ENCODE measurements around the gene TMEM52. TPM values are rescaled to one million over a fixed set of nuclear protein-coding genes. Genes with fewer than 3 reads are reported as not detected.

Gene TMEM52
- total RNA-seq, 2 experiments from 2014 or later: not detected

- Mint-ChIP-seq H3K36me3 (no peaks in the 10 kb centered on the region), H3K4me3 (no peak overlapping the region), H3K27me3 (peaks cover 6% of the 10 kb centered on the region), H3K27ac (no peak overlapping the region), H3K4me1 (no peaks in the 10 kb centered on the region), H3K9me3 (no peaks in the 10 kb centered on the region)
- ATAC-seq (ENCODE audit: low read depth): no peak
- POLR2A ChIA-PET: no interaction called here
- no peak for DNase-seq
Observed at GRCh38 chr1:1956586-1957532, 37.8 kb upstream of the TMEM52 start.

- POLR2A ChIA-PET: no interaction called here
- Mint-ChIP-seq H3K36me3 (no peaks in the 10 kb centered on the region), H3K4me1 (no peaks in the 10 kb centered on the region), H3K4me3 (no peak overlapping the region), H3K27ac (no peak overlapping the region), H3K9me3 (no peaks in the 10 kb centered on the region), H3K27me3 (peaks cover 4% of the 10 kb centered on the region)
- DNase-seq (no peak), ATAC-seq (ENCODE audit: low read depth) (no peak)
Observed at GRCh38 chr1:1956101-1956500, 37.0 kb upstream of the TMEM52 start.

GRCh38 chr1:1955621-1956094, 36.6 kb upstream of the TMEM52 start:
- DNase-seq (no peak), ATAC-seq (ENCODE audit: low read depth) (no peak)
- POLR2A ChIA-PET: no interaction called here
- no peaks in the 10 kb centered on the region for H3K9me3 Mint-ChIP-seq
- no peaks in the 10 kb centered on the region for H3K4me1 Mint-ChIP-seq
- H3K27me3 Mint-ChIP-seq: peaks cover under 1% of the 10 kb centered on the region
- no peak overlapping the region for H3K4me3 Mint-ChIP-seq
- no peak overlapping the region for H3K27ac Mint-ChIP-seq
- no peaks in the 10 kb centered on the region for H3K36me3 Mint-ChIP-seq

GRCh38 chr1:1954831-1955441, 35.9 kb upstream of the TMEM52 start:
- H3K36me3 Mint-ChIP-seq: no peaks in the 10 kb centered on the region
- no peak overlapping the region for H3K27ac Mint-ChIP-seq
- H3K27me3 Mint-ChIP-seq: peaks cover 3% of the 10 kb centered on the region
- ATAC-seq (ENCODE audit: low read depth) (no peak), DNase-seq (no peak)
- no peaks in the 10 kb centered on the region for H3K9me3 Mint-ChIP-seq
- no peaks in the 10 kb centered on the region for H3K4me1 Mint-ChIP-seq
- POLR2A ChIA-PET: no interaction called here
- H3K4me3 Mint-ChIP-seq: no peak overlapping the region

DNA sequence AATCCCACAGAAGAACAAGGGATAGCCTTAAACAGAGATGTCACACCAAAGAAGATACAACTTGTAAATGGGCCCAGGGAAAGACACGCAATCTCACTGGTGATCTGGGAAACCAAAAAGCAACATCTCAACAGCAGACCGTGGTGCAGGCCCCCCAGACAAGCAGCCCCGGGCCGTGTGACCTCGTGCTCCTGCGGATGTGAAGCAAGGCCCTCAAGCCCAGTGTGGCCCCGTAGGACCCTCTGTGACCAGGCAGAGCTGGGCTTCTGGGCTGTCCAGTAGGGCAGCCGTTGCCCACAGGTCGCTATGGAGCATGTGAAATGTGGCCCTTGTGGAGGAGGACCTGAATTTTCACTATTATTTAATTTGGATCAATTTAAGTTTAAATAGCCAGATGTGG, 34.9 kb upstream of the TMEM52 start:
- DNase-seq (no peak), ATAC-seq (ENCODE audit: low read depth) (no peak)
- H3K4me3 Mint-ChIP-seq: no peak overlapping the region
- POLR2A ChIA-PET: no interaction called here
- H3K9me3 Mint-ChIP-seq: no peaks in the 10 kb centered on the region
- no peaks in the 10 kb centered on the region for H3K4me1 Mint-ChIP-seq
- H3K27ac Mint-ChIP-seq: no peak overlapping the region
- peaks cover 4% of the 10 kb centered on the region for H3K27me3 Mint-ChIP-seq
- H3K36me3 Mint-ChIP-seq: no peaks in the 10 kb centered on the region

DNA sequence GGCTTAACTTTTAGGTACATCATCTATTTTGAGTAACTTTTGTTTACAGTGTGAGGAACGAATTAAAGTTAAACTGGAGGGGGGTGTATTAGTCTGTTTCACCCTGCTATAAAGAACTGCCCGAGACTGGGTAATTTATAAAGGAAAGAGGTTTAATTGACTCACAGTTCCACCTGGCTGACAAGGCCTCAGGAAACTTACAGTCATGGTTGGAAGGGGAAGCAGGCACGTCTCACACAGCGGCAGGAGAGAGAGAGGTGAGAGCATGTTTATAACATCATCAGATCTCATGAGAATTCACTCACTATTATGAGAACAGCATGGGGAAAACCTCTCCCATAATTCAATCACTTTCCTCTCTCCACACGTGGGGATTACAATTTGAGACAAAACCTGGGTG, 31.9 kb upstream of the TMEM52 start:
- Mint-ChIP-seq H3K27me3 (peaks cover 6% of the 10 kb centered on the region), H3K4me3 (no peak overlapping the region), H3K9me3 (no peaks in the 10 kb centered on the region), H3K27ac (no peak overlapping the region), H3K36me3 (no peaks in the 10 kb centered on the region), H3K4me1 (no peaks in the 10 kb centered on the region)
- DNase-seq (no peak), ATAC-seq (ENCODE audit: low read depth) (no peak)
- POLR2A ChIA-PET: no interaction called here

- Mint-ChIP-seq H3K36me3 (no peaks in the 10 kb centered on the region), H3K4me1 (peaks cover 2% of the 10 kb centered on the region), H3K27me3 (peaks cover 6% of the 10 kb centered on the region), H3K9me3 (no peaks in the 10 kb centered on the region), H3K4me3 (no peak overlapping the region), H3K27ac (no peak overlapping the region)
- DNase-seq (no peak), ATAC-seq (ENCODE audit: low read depth) (no peak)
- POLR2A ChIA-PET: no interaction called here
Observed at GRCh38 chr1:1948783-1949182, 29.7 kb upstream of the TMEM52 start.

DNA sequence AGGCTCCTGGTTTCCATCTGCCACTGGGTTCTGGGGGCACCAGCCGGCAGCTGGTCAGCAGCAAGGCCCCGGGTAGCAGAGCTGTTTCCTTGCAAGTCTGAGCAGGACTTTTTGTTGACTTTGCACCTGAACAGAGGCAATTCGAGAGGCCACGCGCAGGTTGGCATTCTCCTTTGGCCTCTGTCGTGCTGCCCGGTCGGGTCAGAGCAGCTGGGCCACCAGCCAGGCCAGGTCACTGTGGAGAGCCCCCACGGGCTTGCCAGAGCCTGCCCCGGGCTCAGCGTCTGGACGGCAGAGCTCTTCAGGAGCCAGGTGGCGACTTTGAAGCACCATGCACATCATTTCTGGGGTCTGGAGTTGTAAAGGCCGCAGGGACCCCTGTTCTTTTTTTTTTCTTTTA, 28.4 kb upstream of the TMEM52 start:
- H3K27ac Mint-ChIP-seq: no peak overlapping the region
- no peak overlapping the region for H3K4me3 Mint-ChIP-seq
- H3K9me3 Mint-ChIP-seq: no peaks in the 10 kb centered on the region
- peaks cover 6% of the 10 kb centered on the region for H3K27me3 Mint-ChIP-seq
- DNase-seq: no peak
- no peak for ATAC-seq (ENCODE audit: low read depth)
- no peaks in the 10 kb centered on the region for H3K36me3 Mint-ChIP-seq
- H3K4me1 Mint-ChIP-seq: peaks cover 2% of the 10 kb centered on the region
- POLR2A ChIA-PET: no interaction called here

GRCh38 chr1:1946540-1946939, 27.5 kb upstream of the TMEM52 start:
- DNase-seq (no peak), ATAC-seq (ENCODE audit: low read depth) (no peak)
- Mint-ChIP-seq H3K27ac (no peak overlapping the region), H3K9me3 (no peaks in the 10 kb centered on the region), H3K4me1 (peaks cover 2% of the 10 kb centered on the region), H3K36me3 (no peaks in the 10 kb centered on the region), H3K27me3 (peaks cover 6% of the 10 kb centered on the region), H3K4me3 (no peak overlapping the region)
- POLR2A ChIA-PET: no interaction called here

DNA sequence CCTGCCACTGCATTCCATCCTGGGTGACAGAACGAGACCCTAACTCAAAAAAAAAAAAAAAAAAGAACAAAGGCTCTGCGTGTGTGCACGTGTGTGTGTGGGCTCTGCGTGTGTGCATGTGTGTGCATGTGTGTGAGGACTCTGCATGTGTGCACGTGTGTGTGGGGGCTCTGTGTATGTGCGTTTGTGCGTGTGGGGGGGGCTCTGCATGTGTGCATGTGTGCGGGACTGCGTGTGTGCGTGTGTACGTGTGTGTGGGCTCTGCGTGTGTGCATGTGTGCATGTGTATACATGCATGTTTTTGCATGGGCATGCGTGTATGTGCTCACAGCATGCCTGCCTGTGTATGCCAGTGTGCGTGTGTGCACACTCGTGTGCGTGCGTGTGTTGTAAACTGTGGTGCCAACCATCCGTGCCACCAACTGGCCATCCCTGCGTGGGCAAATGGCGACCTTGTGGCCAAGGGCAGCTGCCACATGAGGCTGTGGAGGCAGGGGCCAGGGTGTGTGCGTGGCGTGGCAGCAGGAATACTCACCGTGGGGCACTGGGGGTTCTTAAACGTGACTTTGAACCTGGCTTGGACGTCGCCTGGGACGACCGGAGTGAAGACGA, 26.8 kb upstream of the TMEM52 start:
- DNase-seq: no peak
- Mint-ChIP-seq H3K4me1 (peaks cover 2% of the 10 kb centered on the region), H3K4me3 (no peak overlapping the region), H3K27me3 (peaks cover 6% of the 10 kb centered on the region), H3K9me3 (no peaks in the 10 kb centered on the region), H3K36me3 (no peaks in the 10 kb centered on the region), H3K27ac (no peak overlapping the region)
- POLR2A ChIA-PET: no interaction called here
- ATAC-seq (ENCODE audit: low read depth): no peak

- DNase-seq (peak; percentile 75), ATAC-seq (ENCODE audit: low read depth) (peak; percentile 87)
- no peaks in the 10 kb centered on the region for H3K9me3 Mint-ChIP-seq
- H3K36me3 Mint-ChIP-seq: no peaks in the 10 kb centered on the region
- no peak overlapping the region for H3K27ac Mint-ChIP-seq
- peaks cover 2% of the 10 kb centered on the region for H3K4me1 Mint-ChIP-seq
- POLR2A ChIA-PET: interaction anchor here (1.2 kb wide), 1 partner anchor 101 kb away, joined by 4 read pairs; no protein-coding TSS in a partner anchor
- peak overlapping the region; percentile 37 for H3K4me3 Mint-ChIP-seq
- H3K27me3 Mint-ChIP-seq: peaks cover 2% of the 10 kb centered on the region
Observed at GRCh38 chr1:1943834-1944570, 24.9 kb upstream of the TMEM52 start.

GRCh38 chr1:1942753-1943656, 23.9 kb upstream of the TMEM52 start:
- Mint-ChIP-seq H3K36me3 (no peaks in the 10 kb centered on the region), H3K27ac (no peak overlapping the region), H3K9me3 (no peaks in the 10 kb centered on the region), H3K4me3 (no peak overlapping the region), H3K4me1 (peaks cover 2% of the 10 kb centered on the region), H3K27me3 (no peaks in the 10 kb centered on the region)
- ATAC-seq (ENCODE audit: low read depth) (no peak), DNase-seq (no peak)
- POLR2A ChIA-PET: no interaction called here

Measured in activated naive CD8-positive, alpha-beta T cell treated with anti-CD3 and anti-CD28 coated beads, Interleukin-2, amount 10 ng/mL, durations not matched to agents 7 days and 5 days (primary cell).